LoVo (cell line): ENCODE results near the gene KLHDC1.

ENCODE experiments used
- DNase-seq: peaks from one replicate; pipeline ENCODE4 v3.0.0-alpha.2; 2016; ENCODE audit warnings: low spot score

The KLHDC1 gene

GRCh38 chr14:49786315-49786714, 93.4 kb downstream of the KLHDC1 start:
- no peak for DNase-seq

GRCh38 chr14:49792618-49793017, 99.7 kb downstream of the KLHDC1 start:
- DNase-seq, result no peak

DNA sequence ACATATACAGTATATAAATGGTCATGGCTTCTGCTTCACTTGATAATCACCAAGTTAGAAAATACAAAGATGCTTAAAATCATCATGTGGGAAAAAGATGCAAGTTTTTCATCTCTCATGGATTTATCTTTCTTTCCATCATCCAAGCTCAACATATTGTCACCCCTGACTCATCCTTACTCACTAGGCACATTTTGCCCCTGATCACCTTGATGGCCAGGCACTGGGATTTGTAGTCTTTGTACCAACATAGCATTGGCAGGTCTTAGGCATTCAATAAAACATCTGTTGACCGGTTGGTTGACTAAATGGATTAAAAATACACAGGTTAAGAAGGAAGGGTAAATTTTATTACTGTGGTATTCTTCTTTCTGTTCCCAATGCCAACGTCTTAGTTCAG, 103.1 kb downstream of the KLHDC1 start:
- DNase-seq, result no peak
